ENCODE data around the gene TLE6. TPM values are rescaled to one million over a fixed set of nuclear protein-coding genes. Genes with fewer than 3 reads are reported as not detected.

Gene TLE6
- total RNA-seq, 1 donor from 2014 or later, result 1.1 TPM

GRCh38 chr19:2967972-2968371 is 9.4 kb upstream of the TLE6 start:
- no peak for DNase-seq (ENCODE audit: missing footprints)
- no peak for ATAC-seq
- intact Hi-C loops (cut with DNase I), result loop anchor here (2.0 kb wide), 1 partner anchor 69 kb away; no protein-coding TSS in a partner anchor

- no peak for DNase-seq (ENCODE audit: missing footprints)
- intact Hi-C loops (cut with DNase I), result loop anchor here (2.0 kb wide), 1 partner anchor 68 kb away; no protein-coding TSS in a partner anchor
- ATAC-seq, result peak; percentile 57
Measured at GRCh38 chr19:2969104-2969504, 8.3 kb upstream of the TLE6 start.

GRCh38 chr19:2970201-2970835 is 7.0 kb upstream of the TLE6 start:
- intact Hi-C loops (cut with DNase I), result no loop called here
- no peak for ATAC-seq
- no peak for DNase-seq (ENCODE audit: missing footprints)

GRCh38 chr19:2973229-2973628 is 4.1 kb upstream of the TLE6 start:
- peak; percentile 84 for DNase-seq (ENCODE audit: missing footprints)
- intact Hi-C loops (cut with DNase I), result no loop called here
- peak; percentile 50 for ATAC-seq

- intact Hi-C loops (cut with DNase I), result no loop called here
- DNase-seq (ENCODE audit: missing footprints) (no peak), ATAC-seq (peak; percentile 39)
Measured at GRCh38 chr19:2974342-2975041, 2.9 kb upstream of the TLE6 start.

GRCh38 chr19:2976609-2977000 is 759 bp upstream of the TLE6 start:
- intact Hi-C loops (cut with DNase I), result no loop called here
- ATAC-seq, result no peak
- no peak for DNase-seq (ENCODE audit: missing footprints)

- ATAC-seq, result no peak
- intact Hi-C loops (cut with DNase I), result no loop called here
- no peak for DNase-seq (ENCODE audit: missing footprints)
Measured at GRCh38 chr19:2977746-2978138, 378 bp downstream of the TLE6 start.

GRCh38 chr19:2978166-2978767 is 903 bp downstream of the TLE6 start:
- no peak for DNase-seq (ENCODE audit: missing footprints)
- ATAC-seq, result no peak
- intact Hi-C loops (cut with DNase I), result no loop called here

GRCh38 chr19:2978772-2979171 is 1.4 kb downstream of the TLE6 start:
- DNase-seq (ENCODE audit: missing footprints) (no peak), ATAC-seq (no peak)
- intact Hi-C loops (cut with DNase I), result no loop called here

GRCh38 chr19:2981898-2982297 is 4.5 kb downstream of the TLE6 start:
- intact Hi-C loops (cut with DNase I), result loop anchor here (2.0 kb wide), 1 partner anchor 53 kb away; no protein-coding TSS in a partner anchor
- ATAC-seq, result no peak

GRCh38 chr19:2982561-2982960 is 5.2 kb downstream of the TLE6 start:
- intact Hi-C loops (cut with DNase I), result loop anchor here (2.0 kb wide), 1 partner anchor 52 kb away; no protein-coding TSS in a partner anchor
- no peak for DNase-seq (ENCODE audit: missing footprints)
- ATAC-seq, result peak; percentile 6

More at GRCh38 chr19:2981898-2982297, 4.5 kb downstream of the TLE6 start:
- DNase-seq (ENCODE audit: missing footprints), result no peak

- DNase-seq (ENCODE audit: missing footprints) (peak; percentile 94), ATAC-seq (peak; percentile 82)
- intact Hi-C loops (cut with DNase I), result loop anchor here (2.0 kb wide), 1 partner anchor 52 kb away; no protein-coding TSS in a partner anchor
Measured at GRCh38 chr19:2982983-2983350, 5.6 kb downstream of the TLE6 start.

GRCh38 chr19:2983351-2984214 is 6.2 kb downstream of the TLE6 start:
- DNase-seq (ENCODE audit: missing footprints) (peak; percentile 82), ATAC-seq (peak; percentile 58)
- intact Hi-C loops (cut with DNase I), result loop anchor here (2.0 kb wide), 1 partner anchor 51 kb away; no protein-coding TSS in a partner anchor

GRCh38 chr19:2984215-2984528 is 6.8 kb downstream of the TLE6 start:
- intact Hi-C loops (cut with DNase I), result no loop called here
- DNase-seq (ENCODE audit: missing footprints) (no peak), ATAC-seq (no peak)

- intact Hi-C loops (cut with DNase I), result no loop called here
Measured at GRCh38 chr19:2986951-2987524, 9.7 kb downstream of the TLE6 start.

GRCh38 chr19:2987797-2988196 is 10.4 kb downstream of the TLE6 start:
- ATAC-seq (no peak), DNase-seq (ENCODE audit: missing footprints) (no peak)
- intact Hi-C loops (cut with DNase I), result no loop called here

More at GRCh38 chr19:2986951-2987524, 9.7 kb downstream of the TLE6 start:
- ATAC-seq (no peak), DNase-seq (ENCODE audit: missing footprints) (no peak)

GRCh38 chr19:2988568-2988967 is 11.2 kb downstream of the TLE6 start:
- intact Hi-C loops (cut with DNase I), result no loop called here
- ATAC-seq, result no peak

GRCh38 chr19:2989236-2989946 is 12.0 kb downstream of the TLE6 start:
- intact Hi-C loops (cut with DNase I), result no loop called here
- DNase-seq (ENCODE audit: missing footprints), result no peak
- no peak for ATAC-seq

More at GRCh38 chr19:2988568-2988967, 11.2 kb downstream of the TLE6 start:
- DNase-seq (ENCODE audit: missing footprints), result no peak

Measured in Right ventricle myocardium inferior (tissue), 1 donor.